ENCODE results near the gene TUBB1.

- TF ChIP-seq REPIN1 (tag by site-specific recombination; IDR thresholded peaks at IDR 0.05; ENCODE audit: low read depth) (no peak), CTCF (tag by site-specific recombination; IDR thresholded peaks at IDR 0.05) (no peak), SCRT1 (tag by site-specific recombination; IDR thresholded peaks at IDR 0.05; ENCODE audit: borderline replicate concordance) (peak; percentile 51; the same call in 1 of the 2 replicates), ZBTB26 (tag by site-specific recombination; optimal IDR thresholded peaks at IDR 0.05) (no peak), YY2 (tag by site-specific recombination; IDR thresholded peaks at IDR 0.05) (no peak), ZNF426 (tag by site-specific recombination; IDR thresholded peaks at IDR 0.05) (no peak; the same call in 1 of the 2 replicates), ZNF529 (tag by site-specific recombination; IDR thresholded peaks at IDR 0.05; ENCODE audit: insufficient replicate concordance) (no peak), ZNF324 (tag by site-specific recombination; IDR thresholded peaks at IDR 0.05) (no peak), ZBTB20 (tag by site-specific recombination; IDR thresholded peaks at IDR 0.05) (no peak), YY1 (tag by site-specific recombination; IDR thresholded peaks at IDR 0.05) (no peak), PRDM10 (tag by site-specific recombination; IDR thresholded peaks at IDR 0.05) (no peak), KLF1 (tag by site-specific recombination; IDR thresholded peaks at IDR 0.05) (no peak), ZNF19 (tag by site-specific recombination; IDR thresholded peaks at IDR 0.05; ENCODE audit: low read depth) (no peak)
Measured at GRCh38 chr20:58981628-58982364, 37.4 kb upstream of the TUBB1 start.
